GM20431 (cell line): ENCODE data around the gene ZNF322.

Experiments
- in situ Hi-C: fragments of 300-500 bp; cut with MseI, MboI; formaldehyde crosslinking; loops from one replicate; pipeline ENCODE4 v1.15.0; 2020; ENCODE audit warnings: low sequenced_read_pairs; ENCODE audit not compliant: unreplicated experiment

Gene ZNF322

DNA sequence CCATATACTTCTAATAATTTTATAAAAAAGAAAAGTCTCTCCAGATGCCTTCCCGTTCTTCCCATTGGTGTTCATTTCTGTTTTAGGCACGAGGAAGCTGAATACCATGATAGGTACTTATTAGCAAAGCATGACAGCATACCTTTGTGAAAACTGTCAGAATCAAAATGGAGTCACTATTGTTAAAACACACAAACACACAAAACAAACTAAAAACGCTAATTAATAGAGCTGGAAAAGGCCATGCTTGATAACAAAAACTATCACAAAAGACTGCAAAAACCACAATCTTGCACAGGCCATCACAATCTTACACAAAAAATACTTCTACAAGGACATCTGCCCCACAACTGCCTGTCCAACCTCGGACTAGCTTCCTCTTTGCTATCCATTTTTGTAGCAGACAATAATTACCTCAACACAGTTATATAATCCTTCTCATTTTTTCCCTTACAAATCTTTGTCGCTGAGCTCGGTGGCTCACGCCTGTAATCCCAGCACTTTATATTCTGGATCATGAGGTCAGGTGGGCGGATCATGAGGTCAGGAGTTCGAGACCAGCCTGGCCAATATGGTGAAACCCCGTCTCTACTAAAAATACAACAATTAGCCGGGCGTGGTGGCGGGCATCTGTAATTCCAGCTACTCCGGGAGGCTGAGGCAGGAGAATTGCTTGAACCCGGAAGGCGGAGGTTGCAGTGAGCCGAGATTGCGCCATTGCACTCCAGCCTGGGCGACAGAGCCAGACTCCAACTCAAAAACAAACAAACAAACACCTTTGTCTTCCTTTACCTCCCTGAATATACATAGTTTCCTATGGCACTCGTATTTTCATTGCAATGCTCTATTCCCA is 66.0 kb downstream of the ZNF322 start:
- in situ Hi-C loops, result no loop called here

DNA sequence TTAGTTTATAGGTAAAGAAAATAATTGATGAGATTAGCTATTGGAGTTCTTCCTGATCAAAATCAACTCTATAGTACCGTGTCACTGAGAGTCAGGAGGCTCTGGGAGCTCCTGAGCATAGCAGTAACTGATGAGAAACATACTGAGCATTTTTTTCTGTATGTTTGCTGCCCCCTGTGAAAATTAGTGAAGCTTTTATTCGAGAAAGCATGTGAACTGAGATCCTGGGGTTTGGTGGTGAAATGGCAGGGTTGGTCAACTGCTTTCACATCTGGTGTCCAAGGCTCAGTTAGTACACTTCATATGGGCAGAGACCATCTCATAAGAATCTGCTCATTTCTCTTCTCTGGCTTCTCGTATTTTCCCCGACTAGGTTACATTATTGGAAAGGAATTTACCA is 66.9 kb downstream of the ZNF322 start:
- in situ Hi-C loops, result no loop called here

DNA sequence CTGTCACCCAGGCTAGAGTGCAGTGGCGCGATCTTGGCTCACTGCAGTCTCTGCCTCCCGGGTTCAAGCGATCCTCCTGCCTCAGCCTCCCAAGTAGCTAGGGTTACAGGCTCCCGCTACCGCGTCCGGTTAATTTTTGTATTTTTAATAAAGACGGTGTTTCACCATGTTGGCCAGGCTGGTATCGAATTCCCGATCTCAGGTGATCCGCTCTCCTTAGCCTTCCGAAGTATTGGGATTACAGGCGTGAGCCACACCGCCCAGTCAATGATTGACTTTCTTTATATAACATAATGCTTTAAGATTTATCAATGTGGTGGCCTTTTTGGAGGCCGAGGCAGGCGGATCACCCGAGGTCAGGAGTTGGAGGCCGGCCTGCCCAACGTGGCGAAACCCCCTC is 70.6 kb downstream of the ZNF322 start:
- in situ Hi-C loops, result no loop called here
